ENCODE data around the gene CAMK2A. TPM values are rescaled to one million over a fixed set of nuclear protein-coding genes. Genes with fewer than 3 reads are reported as not detected.

CAMK2A gene
- total RNA-seq, 4 donors from 2014 or later, result not detected

- TF ChIP-seq CTCF (IDR thresholded peaks at IDR 0.05; ENCODE audit: low read depth), result no peak
Measured at GRCh38 chr5:150213530-150213929, 76.0 kb downstream of the CAMK2A start.

- TF ChIP-seq CTCF (IDR thresholded peaks at IDR 0.05; ENCODE audit: low read depth), result no peak
Measured at GRCh38 chr5:150211156-150212030, 78.2 kb downstream of the CAMK2A start.

GRCh38 chr5:150210644-150211043 is 78.9 kb downstream of the CAMK2A start:
- TF ChIP-seq CTCF (IDR thresholded peaks at IDR 0.05; ENCODE audit: low read depth), result no peak

GRCh38 chr5:150209099-150209635 is 80.4 kb downstream of the CAMK2A start:
- TF ChIP-seq CTCF (IDR thresholded peaks at IDR 0.05; ENCODE audit: low read depth), result no peak

GRCh38 chr5:150208187-150209098 is 81.1 kb downstream of the CAMK2A start:
- no peak for TF ChIP-seq CTCF (IDR thresholded peaks at IDR 0.05; ENCODE audit: low read depth)

- TF ChIP-seq CTCF (IDR thresholded peaks at IDR 0.05; ENCODE audit: low read depth), result no peak
Measured at GRCh38 chr5:150206779-150207115, 82.8 kb downstream of the CAMK2A start.

Measured in subcutaneous adipose tissue (tissue), 4 donors.